GM12864 (cell line): ENCODE data around the gene SLC25A51.

Experiments
- DNase-seq: peaks from one replicate; pipeline ENCODE4 v3.0.0-alpha.2; 2011; ENCODE audit warnings: low read depth
- H3K4me3 ChIP-seq: 2 replicates; pipeline ENCODE4 v1.5.1; 2011; ENCODE audit warnings: mild to moderate bottlenecking, low read depth, low read length, control low read depth
- TF ChIP-seq, protein P1 (sequence below): IDR thresholded peaks from 2 replicates; pipeline ENCODE4 v1.5.1; 2011; ENCODE audit warnings: low read depth, mild to moderate bottlenecking, moderate library complexity, low read length, control low read depth, inconsistent platforms; ENCODE audit errors: missing control alignments

Gene SLC25A51

GRCh38 chr9:37943345-37944265, 39.7 kb upstream of the SLC25A51 start:
- TF ChIP-seq, protein P1, sequence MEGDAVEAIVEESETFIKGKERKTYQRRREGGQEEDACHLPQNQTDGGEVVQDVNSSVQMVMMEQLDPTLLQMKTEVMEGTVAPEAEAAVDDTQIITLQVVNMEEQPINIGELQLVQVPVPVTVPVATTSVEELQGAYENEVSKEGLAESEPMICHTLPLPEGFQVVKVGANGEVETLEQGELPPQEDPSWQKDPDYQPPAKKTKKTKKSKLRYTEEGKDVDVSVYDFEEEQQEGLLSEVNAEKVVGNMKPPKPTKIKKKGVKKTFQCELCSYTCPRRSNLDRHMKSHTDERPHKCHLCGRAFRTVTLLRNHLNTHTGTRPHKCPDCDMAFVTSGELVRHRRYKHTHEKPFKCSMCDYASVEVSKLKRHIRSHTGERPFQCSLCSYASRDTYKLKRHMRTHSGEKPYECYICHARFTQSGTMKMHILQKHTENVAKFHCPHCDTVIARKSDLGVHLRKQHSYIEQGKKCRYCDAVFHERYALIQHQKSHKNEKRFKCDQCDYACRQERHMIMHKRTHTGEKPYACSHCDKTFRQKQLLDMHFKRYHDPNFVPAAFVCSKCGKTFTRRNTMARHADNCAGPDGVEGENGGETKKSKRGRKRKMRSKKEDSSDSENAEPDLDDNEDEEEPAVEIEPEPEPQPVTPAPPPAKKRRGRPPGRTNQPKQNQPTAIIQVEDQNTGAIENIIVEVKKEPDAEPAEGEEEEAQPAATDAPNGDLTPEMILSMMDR = no peak
- DNase-seq = no peak
- H3K4me3 ChIP-seq = no peak overlapping the region

DNA sequence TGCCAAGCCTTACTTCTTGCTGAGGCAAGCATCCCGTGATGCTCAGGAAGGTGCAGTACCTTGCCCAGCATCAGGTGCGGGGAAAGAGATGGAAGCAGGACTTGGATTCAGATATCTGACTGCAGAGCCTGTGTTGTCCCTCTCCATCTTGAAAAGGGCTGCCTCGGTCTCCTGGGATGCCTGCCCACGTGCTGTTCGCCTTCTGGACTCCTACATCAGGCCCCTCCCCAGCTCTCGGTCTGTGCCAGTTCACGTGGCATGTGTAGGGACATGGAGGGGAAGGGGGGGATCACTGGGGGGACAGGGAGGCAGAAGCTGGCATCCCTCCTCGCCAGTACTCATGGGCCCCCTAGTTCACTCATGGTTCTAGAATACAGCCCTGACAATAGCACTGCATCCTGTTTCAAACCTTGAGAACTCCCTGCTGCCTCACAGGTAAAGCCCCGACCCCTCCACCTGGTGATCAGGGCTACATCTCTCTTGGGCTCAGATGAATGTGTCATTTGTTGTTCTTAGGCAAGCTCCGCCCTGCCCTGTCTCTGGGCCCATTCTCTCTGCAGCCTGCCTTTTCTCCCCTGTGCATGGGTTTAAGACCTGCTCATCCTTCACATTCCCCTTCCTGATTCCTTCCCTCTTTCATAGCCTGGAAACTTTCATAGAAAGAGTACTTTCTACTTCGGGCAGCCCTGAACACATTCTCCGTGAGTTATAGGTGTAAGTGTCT, 38.9 kb upstream of the SLC25A51 start:
- no peak for DNase-seq
- no peak overlapping the region for H3K4me3 ChIP-seq
- TF ChIP-seq, protein P1 = no peak

DNA sequence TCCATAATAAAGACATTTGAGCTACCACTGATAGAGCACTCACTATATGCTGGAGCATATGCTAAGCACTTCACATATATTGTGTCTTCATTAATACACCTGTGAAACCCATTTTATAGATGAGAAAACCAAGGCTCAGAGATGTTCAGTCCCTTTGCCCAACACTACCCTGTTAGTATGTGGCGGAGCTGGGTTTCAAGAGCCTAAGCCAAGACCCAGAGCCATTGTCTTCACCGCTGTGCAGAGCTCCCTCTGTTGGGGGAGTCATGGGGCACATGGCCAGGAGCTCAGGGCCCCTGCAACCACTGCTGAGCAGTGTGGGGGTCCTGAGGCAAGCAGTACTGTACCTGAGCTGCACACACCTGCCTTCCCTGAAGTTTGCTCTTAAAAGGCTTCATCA, 37.3 kb upstream of the SLC25A51 start:
- no peak overlapping the region for H3K4me3 ChIP-seq
- TF ChIP-seq, protein P1 = no peak
- DNase-seq = no peak

GRCh38 chr9:37939575-37940095, 35.7 kb upstream of the SLC25A51 start:
- TF ChIP-seq, protein P1 = no peak
- DNase-seq = no peak
- no peak overlapping the region for H3K4me3 ChIP-seq

- no peak overlapping the region for H3K4me3 ChIP-seq
- TF ChIP-seq, protein P1 = no peak
- no peak for DNase-seq
These were observed 34.4 kb upstream of the SLC25A51 start for GRCh38 chr9:37938121-37938891.

- H3K4me3 ChIP-seq = no peak overlapping the region
- TF ChIP-seq, protein P1 = no peak
- no peak for DNase-seq
These were observed 33.4 kb upstream of the SLC25A51 start for GRCh38 chr9:37937366-37937765.
